ENCODE results near the gene CAMK2D.

DNA sequence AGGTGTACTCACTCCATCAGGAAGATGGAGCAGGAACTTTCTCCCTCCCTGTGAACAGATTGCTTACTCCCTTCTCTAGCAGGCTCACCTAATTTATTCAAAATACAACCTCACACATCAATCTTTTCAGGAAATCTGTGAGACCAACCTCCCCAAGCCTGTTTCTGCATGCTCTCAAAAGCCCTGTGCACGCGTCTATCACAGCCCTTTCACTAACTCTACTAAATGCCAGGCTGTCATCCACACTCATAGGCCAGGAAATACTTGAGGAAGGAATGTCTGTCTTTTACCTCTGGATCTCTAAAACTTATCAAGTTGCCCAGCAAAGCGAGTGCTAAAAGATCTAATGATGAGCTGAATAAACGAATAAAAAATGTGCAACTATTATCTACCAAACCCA lies 11.2 kb downstream of the CAMK2D start:
- TF ChIP-seq POLR2A (IDR thresholded peaks at IDR 0.05; ENCODE audit: low read depth), result no peak
- TF ChIP-seq, protein P1, sequence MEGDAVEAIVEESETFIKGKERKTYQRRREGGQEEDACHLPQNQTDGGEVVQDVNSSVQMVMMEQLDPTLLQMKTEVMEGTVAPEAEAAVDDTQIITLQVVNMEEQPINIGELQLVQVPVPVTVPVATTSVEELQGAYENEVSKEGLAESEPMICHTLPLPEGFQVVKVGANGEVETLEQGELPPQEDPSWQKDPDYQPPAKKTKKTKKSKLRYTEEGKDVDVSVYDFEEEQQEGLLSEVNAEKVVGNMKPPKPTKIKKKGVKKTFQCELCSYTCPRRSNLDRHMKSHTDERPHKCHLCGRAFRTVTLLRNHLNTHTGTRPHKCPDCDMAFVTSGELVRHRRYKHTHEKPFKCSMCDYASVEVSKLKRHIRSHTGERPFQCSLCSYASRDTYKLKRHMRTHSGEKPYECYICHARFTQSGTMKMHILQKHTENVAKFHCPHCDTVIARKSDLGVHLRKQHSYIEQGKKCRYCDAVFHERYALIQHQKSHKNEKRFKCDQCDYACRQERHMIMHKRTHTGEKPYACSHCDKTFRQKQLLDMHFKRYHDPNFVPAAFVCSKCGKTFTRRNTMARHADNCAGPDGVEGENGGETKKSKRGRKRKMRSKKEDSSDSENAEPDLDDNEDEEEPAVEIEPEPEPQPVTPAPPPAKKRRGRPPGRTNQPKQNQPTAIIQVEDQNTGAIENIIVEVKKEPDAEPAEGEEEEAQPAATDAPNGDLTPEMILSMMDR (IDR thresholded peaks at IDR 0.05), result no peak

All from esophagus muscularis mucosa (tissue), 3 donors.